ENCODE measurements around the gene PLEKHN1. TPM values are rescaled to one million over a fixed set of nuclear protein-coding genes. Genes with fewer than 3 reads are reported as not detected.

Gene PLEKHN1
- total RNA-seq, 1 donor = 1.7 TPM

- TF ChIP-seq, protein P1, sequence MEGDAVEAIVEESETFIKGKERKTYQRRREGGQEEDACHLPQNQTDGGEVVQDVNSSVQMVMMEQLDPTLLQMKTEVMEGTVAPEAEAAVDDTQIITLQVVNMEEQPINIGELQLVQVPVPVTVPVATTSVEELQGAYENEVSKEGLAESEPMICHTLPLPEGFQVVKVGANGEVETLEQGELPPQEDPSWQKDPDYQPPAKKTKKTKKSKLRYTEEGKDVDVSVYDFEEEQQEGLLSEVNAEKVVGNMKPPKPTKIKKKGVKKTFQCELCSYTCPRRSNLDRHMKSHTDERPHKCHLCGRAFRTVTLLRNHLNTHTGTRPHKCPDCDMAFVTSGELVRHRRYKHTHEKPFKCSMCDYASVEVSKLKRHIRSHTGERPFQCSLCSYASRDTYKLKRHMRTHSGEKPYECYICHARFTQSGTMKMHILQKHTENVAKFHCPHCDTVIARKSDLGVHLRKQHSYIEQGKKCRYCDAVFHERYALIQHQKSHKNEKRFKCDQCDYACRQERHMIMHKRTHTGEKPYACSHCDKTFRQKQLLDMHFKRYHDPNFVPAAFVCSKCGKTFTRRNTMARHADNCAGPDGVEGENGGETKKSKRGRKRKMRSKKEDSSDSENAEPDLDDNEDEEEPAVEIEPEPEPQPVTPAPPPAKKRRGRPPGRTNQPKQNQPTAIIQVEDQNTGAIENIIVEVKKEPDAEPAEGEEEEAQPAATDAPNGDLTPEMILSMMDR (IDR thresholded peaks at IDR 0.05; ENCODE audit: insufficient read depth, low read depth, low read length) = peak; percentile 40
- peak; percentile 87 for DNase-seq (ENCODE audit: low read depth)
- peak overlapping the region; percentile 50 for H3K4me3 ChIP-seq (ENCODE audit: low read depth, low read length)
Observed at GRCh38 chr1:1019122-1019999, 53.1 kb downstream of the PLEKHN1 start.

GRCh38 chr1:1020000-1020404, 53.7 kb downstream of the PLEKHN1 start, which contains the start of gene AGRN:
Gene AGRN (plus strand): TSS chr1:1020120. CDS start chr1:1020173, 53 bp downstream.
- TF ChIP-seq, protein P1 (IDR thresholded peaks at IDR 0.05; ENCODE audit: insufficient read depth, low read depth, low read length) = no peak
- DNase-seq (ENCODE audit: low read depth) = peak; percentile 17
- peak within 1 kb of the TSS; percentile 66 for H3K4me3 ChIP-seq (ENCODE audit: low read depth, low read length)

GRCh38 chr1:1020415-1021009, 54.2 kb downstream of the PLEKHN1 start:
- no peak for DNase-seq (ENCODE audit: low read depth)
- H3K4me3 ChIP-seq (ENCODE audit: low read depth, low read length) = peak overlapping the region; percentile 66
- TF ChIP-seq, protein P1 (IDR thresholded peaks at IDR 0.05; ENCODE audit: insufficient read depth, low read depth, low read length) = no peak

- H3K4me3 ChIP-seq (ENCODE audit: low read depth, low read length) = peak overlapping the region; percentile 66
- TF ChIP-seq, protein P1 (IDR thresholded peaks at IDR 0.05; ENCODE audit: insufficient read depth, low read depth, low read length) = no peak
- peak; percentile 74 for DNase-seq (ENCODE audit: low read depth)
Observed at GRCh38 chr1:1021010-1021919, 55.0 kb downstream of the PLEKHN1 start.

GRCh38 chr1:1021920-1022259, 55.6 kb downstream of the PLEKHN1 start:
- no peak overlapping the region for H3K4me3 ChIP-seq (ENCODE audit: low read depth, low read length)
- DNase-seq (ENCODE audit: low read depth) = no peak
- TF ChIP-seq, protein P1 (IDR thresholded peaks at IDR 0.05; ENCODE audit: insufficient read depth, low read depth, low read length) = no peak

DNA sequence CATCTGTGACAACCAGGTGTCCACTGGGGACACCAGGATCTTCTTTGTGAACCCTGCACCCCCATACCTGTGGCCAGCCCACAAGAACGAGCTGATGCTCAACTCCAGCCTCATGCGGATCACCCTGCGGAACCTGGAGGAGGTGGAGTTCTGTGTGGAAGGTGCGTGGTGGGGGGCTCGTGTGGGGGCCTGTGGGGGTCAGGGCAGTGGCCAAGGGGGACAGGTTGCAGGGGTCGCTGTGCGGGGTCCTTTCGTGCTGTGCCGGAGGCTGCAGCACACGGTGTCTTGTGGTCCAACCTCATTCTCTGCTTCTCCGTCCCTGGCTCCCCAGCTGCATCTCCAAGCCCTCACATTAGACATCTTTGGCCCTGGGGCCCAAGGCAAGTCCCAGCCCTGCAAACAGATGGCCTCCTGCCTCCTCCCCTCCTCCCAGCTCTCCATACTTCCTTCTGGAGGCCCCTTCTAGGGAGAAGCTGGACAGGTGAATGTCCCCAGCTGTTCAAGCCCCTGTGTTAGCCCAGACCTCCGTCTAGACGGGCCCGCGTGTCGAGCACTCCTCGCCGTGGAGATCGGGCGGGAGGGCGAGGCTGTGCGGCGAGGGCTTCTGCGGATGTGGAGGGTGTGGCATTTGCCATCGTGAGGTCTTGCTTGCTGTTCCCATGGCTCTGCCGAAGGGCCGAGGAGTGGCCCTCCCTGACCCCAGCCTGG, 56.2 kb downstream of the PLEKHN1 start:
- H3K4me3 ChIP-seq (ENCODE audit: low read depth, low read length) = no peak overlapping the region
- DNase-seq (ENCODE audit: low read depth) = no peak
- TF ChIP-seq, protein P1 (IDR thresholded peaks at IDR 0.05; ENCODE audit: insufficient read depth, low read depth, low read length) = no peak

All from fibroblast of villous mesenchyme (primary cell).